BLaER1 (cell line): ENCODE results near the gene SCAF1.

Experiments
- H3K27ac ChIP-seq: shearing (Covaris generic); formaldehyde crosslinking; 2 replicates; pipeline ENCODE4 v1.8.1; 2022
- H3K27me3 ChIP-seq: shearing (Covaris generic); formaldehyde crosslinking; 2 replicates; pipeline ENCODE4 v1.8.1; 2022
- H3K36me3 ChIP-seq: shearing (Covaris generic); formaldehyde crosslinking; 2 replicates; pipeline ENCODE4 v1.8.1; 2022
- H3K4me1 ChIP-seq: shearing (Covaris generic); formaldehyde crosslinking; 2 replicates; pipeline ENCODE4 v1.8.1; 2022
- H3K4me2 ChIP-seq: shearing (Covaris generic); formaldehyde crosslinking; 2 replicates; pipeline ENCODE4 v1.8.1; 2022
- H3K4me3 ChIP-seq: shearing (Covaris generic); formaldehyde crosslinking; 2 replicates; pipeline ENCODE4 v1.8.1; 2022
- H3K9ac ChIP-seq: shearing (Covaris generic); formaldehyde crosslinking; 2 replicates; pipeline ENCODE4 v1.8.1; 2022
- H3K9me3 ChIP-seq: shearing (Covaris generic); formaldehyde crosslinking; 2 replicates; pipeline ENCODE4 v1.8.1; 2022
- H4K20me1 ChIP-seq: shearing (Covaris generic); formaldehyde crosslinking; 2 replicates; pipeline ENCODE4 v1.8.1; 2022
- Cebpa-rat ChIP-seq: shearing (Covaris generic); IDR thresholded peaks from 2 replicates; pipeline ENCODE4 v1.8.1; 2022

SCAF1 gene

GRCh38 chr19:49690079-49690655 is 48.2 kb downstream of the SCAF1 start:
- Histone ChIP-seq H3K4me1 (peaks cover 41% of the 10 kb centered on the region), H3K4me2 (peak overlapping the region; percentile 73), H3K9ac (no peak overlapping the region), H3K27ac (no peak overlapping the region), H3K27me3 (peaks cover 28% of the 10 kb centered on the region), H3K36me3 (peaks cover 47% of the 10 kb centered on the region), H4K20me1 (peaks cover 51% of the 10 kb centered on the region), H3K4me3 (peak overlapping the region; percentile 60; the same call in 1 of the 2 replicates), H3K9me3 (no peaks in the 10 kb centered on the region)
- TF ChIP-seq Cebpa-rat = no peak

DNA sequence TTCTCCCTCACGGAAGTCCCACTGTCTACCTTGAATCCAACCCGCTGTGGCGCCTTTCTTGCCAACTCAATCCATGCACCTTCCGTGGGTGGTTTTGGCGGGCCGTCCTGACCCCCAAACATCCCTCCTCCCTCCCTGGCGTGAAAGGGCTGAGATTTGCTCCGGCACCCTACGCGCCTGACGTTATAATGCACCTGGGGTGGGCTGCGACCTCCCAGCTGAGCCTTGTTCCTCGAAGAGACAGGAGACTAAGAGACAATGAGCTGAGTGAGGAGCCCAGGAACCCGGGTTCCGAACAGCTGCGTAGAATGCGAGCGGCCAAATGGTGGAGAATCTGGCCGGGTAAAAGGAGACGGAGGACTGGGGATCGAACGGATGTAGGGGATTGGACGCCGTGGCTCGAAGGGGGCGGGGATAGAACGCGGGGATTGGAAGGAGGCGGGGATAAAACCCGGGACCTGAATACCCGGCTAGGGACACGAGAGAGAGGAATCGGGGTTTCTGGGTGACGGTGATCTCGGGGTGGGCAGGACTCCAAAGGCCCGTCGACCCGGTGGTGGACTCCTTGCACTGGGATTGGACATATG is 48.7 kb downstream of the SCAF1 start, which contains the start of gene CPT1C:
Gene CPT1C (plus strand): TSS at position 461 of the 587 bp plus-strand sequence. CDS start 1,137 bp downstream, outside the sequence.
- peaks cover 41% of the 10 kb centered on the region for H3K4me1 ChIP-seq
- no peak for TF ChIP-seq Cebpa-rat
- peak within 1 kb of the TSS; percentile 73 for H3K4me2 ChIP-seq
- no peak within 1 kb of the TSS for H3K9ac ChIP-seq
- peaks cover 41% of the 10 kb centered on the region for H3K36me3 ChIP-seq
- H4K20me1 ChIP-seq = peaks cover 45% of the 10 kb centered on the region
- peaks cover 28% of the 10 kb centered on the region for H3K27me3 ChIP-seq
- no peak within 1 kb of the TSS for H3K27ac ChIP-seq
- H3K9me3 ChIP-seq = no peaks in the 10 kb centered on the region
- H3K4me3 ChIP-seq = peak within 1 kb of the TSS; percentile 60

DNA sequence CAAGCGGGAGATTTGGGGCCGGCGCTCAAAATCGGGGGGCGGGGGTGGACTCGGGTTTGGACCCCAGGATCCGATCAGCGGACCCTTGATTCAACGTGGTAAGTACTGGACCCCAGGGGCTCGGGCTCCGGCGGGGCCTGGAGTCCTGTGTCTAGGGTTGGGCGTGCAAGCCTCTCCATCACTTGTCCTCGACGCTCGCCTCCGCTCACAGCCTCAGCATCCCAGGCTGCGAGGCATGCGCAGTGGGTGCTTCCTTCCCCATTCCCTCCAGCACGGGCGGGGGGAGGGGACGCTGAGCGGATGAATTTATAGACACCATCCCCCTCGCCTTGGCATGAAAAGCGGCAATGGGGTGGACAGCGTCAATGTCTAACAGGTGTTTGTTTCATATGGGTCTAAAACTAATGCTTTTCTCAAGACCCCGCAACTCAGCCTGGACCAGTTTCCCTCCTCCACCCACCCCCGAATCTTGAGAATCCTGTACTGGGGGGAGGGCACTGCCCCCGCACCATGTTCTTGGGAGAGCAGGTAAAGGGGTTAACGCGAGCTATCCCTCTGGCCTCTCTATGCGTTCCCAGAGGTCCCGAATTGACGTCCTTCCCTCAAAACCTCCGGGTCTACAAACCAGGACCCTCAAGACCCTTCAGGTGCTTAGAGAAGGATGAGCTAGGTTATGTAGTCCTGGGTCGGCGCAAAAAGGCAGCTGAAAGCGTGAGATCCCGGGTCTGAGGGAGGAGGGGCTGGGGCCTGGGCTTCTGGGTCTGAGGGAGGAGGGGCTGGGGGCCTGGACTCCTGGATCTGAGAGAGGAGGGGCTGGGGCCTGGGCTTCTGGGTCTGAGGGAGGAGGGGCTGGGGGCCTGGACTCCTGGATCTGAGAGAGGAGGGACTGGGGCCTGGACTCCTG is 49.5 kb downstream of the SCAF1 start:
- peak overlapping the region; percentile 73 for H3K4me2 ChIP-seq
- TF ChIP-seq Cebpa-rat = no peak
- peaks cover 34% of the 10 kb centered on the region for H3K36me3 ChIP-seq
- H3K9me3 ChIP-seq = no peaks in the 10 kb centered on the region
- H3K9ac ChIP-seq = no peak overlapping the region
- H3K4me1 ChIP-seq = peaks cover 41% of the 10 kb centered on the region
- H4K20me1 ChIP-seq = peaks cover 39% of the 10 kb centered on the region
- H3K4me3 ChIP-seq = peak overlapping the region; percentile 60
- peaks cover 28% of the 10 kb centered on the region for H3K27me3 ChIP-seq
- no peak overlapping the region for H3K27ac ChIP-seq

DNA sequence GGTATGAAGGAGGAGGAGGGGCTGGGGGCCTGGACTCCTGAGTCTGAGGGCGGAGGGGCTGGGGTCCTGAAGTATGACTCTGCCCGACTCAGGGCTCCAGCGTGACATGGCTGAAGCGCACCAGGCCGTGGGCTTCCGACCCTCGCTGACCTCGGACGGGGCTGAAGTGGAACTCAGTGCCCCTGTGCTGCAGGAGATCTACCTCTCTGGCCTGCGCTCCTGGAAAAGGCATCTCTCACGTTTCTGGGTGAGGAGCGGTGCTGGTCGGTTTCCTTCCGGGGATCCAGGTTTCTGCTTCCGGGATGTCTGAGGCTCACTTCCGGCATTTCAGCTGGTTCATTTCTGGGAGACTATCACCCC is 50.1 kb downstream of the SCAF1 start:
- Histone ChIP-seq H3K9me3 (no peaks in the 10 kb centered on the region), H4K20me1 (peaks cover 34% of the 10 kb centered on the region), H3K4me2 (no peak overlapping the region), H3K27me3 (peaks cover 28% of the 10 kb centered on the region), H3K4me1 (peaks cover 36% of the 10 kb centered on the region), H3K4me3 (no peak overlapping the region), H3K36me3 (peaks cover 30% of the 10 kb centered on the region), H3K27ac (no peak overlapping the region), H3K9ac (no peak overlapping the region)
- TF ChIP-seq Cebpa-rat = no peak

DNA sequence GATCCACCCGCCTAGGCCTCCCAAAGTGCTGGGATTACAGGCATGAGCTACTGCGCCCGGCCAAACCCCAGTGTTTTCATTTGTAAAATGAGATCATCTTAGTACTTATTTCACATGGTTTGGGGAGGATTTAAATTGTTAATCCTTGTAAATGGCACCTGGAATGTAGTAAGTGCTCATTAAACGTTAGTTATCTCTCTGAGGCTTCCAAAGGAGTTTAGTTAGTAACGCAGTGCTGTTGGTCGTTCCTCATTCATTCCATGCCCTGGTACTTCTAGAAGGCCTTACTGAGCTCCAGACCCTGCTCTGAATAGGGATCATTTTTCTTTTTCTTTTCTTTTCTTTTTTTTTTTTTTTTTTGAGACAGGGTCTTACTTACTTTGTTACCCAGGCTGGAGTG is 54.1 kb downstream of the SCAF1 start:
- TF ChIP-seq Cebpa-rat = no peak
- Histone ChIP-seq H3K4me3 (no peak overlapping the region), H3K27me3 (peaks cover 7% of the 10 kb centered on the region), H3K9me3 (no peaks in the 10 kb centered on the region), H3K4me2 (no peak overlapping the region), H3K27ac (no peak overlapping the region), H3K9ac (no peak overlapping the region), H3K36me3 (no peaks in the 10 kb centered on the region), H4K20me1 (no peaks in the 10 kb centered on the region), H3K4me1 (peaks cover 3% of the 10 kb centered on the region)

DNA sequence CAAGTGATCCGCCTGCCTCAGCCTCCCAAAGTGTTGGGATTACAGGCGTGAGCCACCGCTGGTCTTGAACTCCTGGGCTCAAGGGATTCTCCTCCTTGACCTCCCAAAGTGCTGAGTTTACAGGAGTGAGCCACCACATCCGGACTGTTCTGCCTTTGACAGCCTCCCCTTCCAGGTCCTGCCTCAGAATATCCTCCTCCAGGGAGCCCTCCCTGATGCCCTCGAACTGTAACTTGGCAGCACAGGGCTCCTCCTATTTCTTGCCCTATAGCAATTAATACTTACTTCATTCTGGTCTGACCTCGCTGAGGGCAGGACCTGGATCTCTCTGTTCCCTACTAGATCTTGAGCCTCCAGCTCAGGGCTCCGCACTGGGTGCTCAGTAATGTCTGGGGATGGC is 54.9 kb downstream of the SCAF1 start:
- Histone ChIP-seq H3K27me3 (no peaks in the 10 kb centered on the region), H3K4me1 (no peaks in the 10 kb centered on the region), H3K9me3 (no peaks in the 10 kb centered on the region), H4K20me1 (no peaks in the 10 kb centered on the region), H3K9ac (no peak overlapping the region), H3K27ac (no peak overlapping the region), H3K4me2 (no peak overlapping the region), H3K4me3 (no peak overlapping the region), H3K36me3 (no peaks in the 10 kb centered on the region)
- no peak for TF ChIP-seq Cebpa-rat

- Histone ChIP-seq H3K27ac (no peak overlapping the region), H3K9me3 (no peaks in the 10 kb centered on the region), H4K20me1 (no peaks in the 10 kb centered on the region), H3K4me2 (no peak overlapping the region), H3K4me3 (no peak overlapping the region), H3K36me3 (no peaks in the 10 kb centered on the region), H3K27me3 (no peaks in the 10 kb centered on the region), H3K9ac (no peak overlapping the region), H3K4me1 (no peaks in the 10 kb centered on the region)
- no peak for TF ChIP-seq Cebpa-rat
Observed at GRCh38 chr19:49699364-49699763, 57.4 kb downstream of the SCAF1 start.

DNA sequence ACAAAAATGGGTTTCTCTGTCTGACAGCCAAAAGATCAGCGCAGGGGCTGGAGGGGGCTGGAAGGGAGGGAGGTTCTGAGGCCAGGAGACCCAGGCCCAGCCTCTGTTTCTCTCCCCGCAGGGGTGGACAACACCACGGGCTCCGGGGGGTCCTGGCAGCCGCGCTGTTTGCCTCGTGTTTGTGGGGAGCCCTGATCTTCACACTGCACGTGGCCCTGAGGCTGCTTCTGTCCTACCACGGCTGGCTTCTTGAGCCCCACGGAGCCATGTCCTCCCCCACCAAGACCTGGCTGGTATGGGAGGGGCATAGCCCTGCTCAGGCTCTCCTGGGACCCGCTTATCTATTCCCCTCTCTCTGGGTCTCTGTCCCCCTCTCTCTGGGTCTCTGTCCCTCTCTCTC is 58.6 kb downstream of the SCAF1 start:
- H3K9me3 ChIP-seq = no peaks in the 10 kb centered on the region
- no peaks in the 10 kb centered on the region for H3K36me3 ChIP-seq
- no peak overlapping the region for H3K27ac ChIP-seq
- no peaks in the 10 kb centered on the region for H3K27me3 ChIP-seq
- H3K4me1 ChIP-seq = no peaks in the 10 kb centered on the region
- H4K20me1 ChIP-seq = no peaks in the 10 kb centered on the region
- no peak overlapping the region for H3K4me3 ChIP-seq
- H3K9ac ChIP-seq = no peak overlapping the region
- no peak overlapping the region for H3K4me2 ChIP-seq
- TF ChIP-seq Cebpa-rat = no peak

DNA sequence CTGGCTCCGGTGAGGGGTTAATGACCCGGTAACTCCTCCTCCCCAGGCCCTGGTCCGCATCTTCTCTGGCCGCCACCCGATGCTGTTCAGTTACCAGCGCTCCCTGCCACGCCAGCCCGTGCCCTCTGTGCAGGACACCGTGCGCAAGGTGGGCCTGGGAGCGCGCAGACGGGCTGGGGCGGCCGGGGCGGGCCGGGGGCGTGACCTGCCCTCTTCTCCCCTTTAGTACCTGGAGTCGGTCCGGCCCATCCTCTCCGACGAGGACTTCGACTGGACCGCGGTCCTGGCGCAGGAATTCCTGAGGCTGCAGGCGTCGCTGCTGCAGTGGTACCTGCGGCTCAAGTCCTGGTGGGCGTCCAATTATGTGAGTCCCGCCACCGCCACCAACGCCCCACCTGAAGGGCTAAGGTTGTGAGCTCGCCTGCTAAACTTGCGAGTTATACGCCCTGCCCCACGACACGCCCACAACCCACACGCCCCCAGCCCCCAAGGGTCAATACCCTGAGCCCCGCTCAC is 59.3 kb downstream of the SCAF1 start:
- H3K4me3 ChIP-seq = no peak overlapping the region

More for the DNA sequence above, 59.3 kb downstream of the SCAF1 start:
- Histone ChIP-seq H3K27ac (no peak overlapping the region), H3K4me1 (no peaks in the 10 kb centered on the region), H4K20me1 (no peaks in the 10 kb centered on the region), H3K36me3 (no peaks in the 10 kb centered on the region), H3K27me3 (no peaks in the 10 kb centered on the region), H3K4me2 (no peak overlapping the region), H3K9me3 (no peaks in the 10 kb centered on the region), H3K9ac (no peak overlapping the region)
- TF ChIP-seq Cebpa-rat = no peak
